Activated CD4-positive, alpha-beta T cell treated with anti-CD3 and anti-CD28 coated beads, Interleukin-2, amount 10 ng/mL, durations not matched to agents 24 days and 14 days (primary cell): ENCODE data around the gene ZNF891. TPM values are rescaled to one million over a fixed set of nuclear protein-coding genes. Genes with fewer than 3 reads are reported as not detected.

ENCODE experiments used
- total RNA-seq: library from RNA; stranded (reverse); gene quantifications from 2 replicates; pipeline ENCODE4 v1.2.3, GENCODE V29; 2022

ZNF891 gene
- total RNA-seq, 1 donor from 2014 or later, result 2.4 TPM

Other genes starting within 250 kb of the ZNF891 start
- gene CHFR, start 242.7 kb downstream of the ZNF891 start, total RNA-seq, result 52.9 and 60.7 TPM in 2 replicates
- 6.6 and 7.6 TPM in 2 replicates for gene ZNF605, start 174.0 kb downstream of the ZNF891 start, total RNA-seq
- 18.3 and 20.1 TPM in 2 replicates for gene ZNF26, start 143.9 kb downstream of the ZNF891 start, total RNA-seq
- gene ZNF84, start 92.8 kb downstream of the ZNF891 start, total RNA-seq, result 20.1 and 23.1 TPM in 2 replicates
- gene ZNF140, start 49.4 kb downstream of the ZNF891 start, total RNA-seq, result 12.7 and 14.5 TPM in 2 replicates
- gene ZNF10, start 353 bp upstream of the ZNF891 start, total RNA-seq, result 3.3 and 4.2 TPM in 2 replicates
- 17.2 and 19.4 TPM in 2 replicates for gene ZNF268, start 51.2 kb upstream of the ZNF891 start, total RNA-seq
- not detected in 2 replicates for gene ANHX, start 105.6 kb upstream of the ZNF891 start, total RNA-seq